HG03066 (cell line): ENCODE data around the gene ARHGAP6.

Experiments used
- ATAC-seq: cut with Tn5 transposase; IDR thresholded peaks from one replicate; pipeline ENCODE4 v1.9.1; 2021; ENCODE audit warnings: low read depth; ENCODE audit not compliant: unreplicated experiment

Gene ARHGAP6

DNA sequence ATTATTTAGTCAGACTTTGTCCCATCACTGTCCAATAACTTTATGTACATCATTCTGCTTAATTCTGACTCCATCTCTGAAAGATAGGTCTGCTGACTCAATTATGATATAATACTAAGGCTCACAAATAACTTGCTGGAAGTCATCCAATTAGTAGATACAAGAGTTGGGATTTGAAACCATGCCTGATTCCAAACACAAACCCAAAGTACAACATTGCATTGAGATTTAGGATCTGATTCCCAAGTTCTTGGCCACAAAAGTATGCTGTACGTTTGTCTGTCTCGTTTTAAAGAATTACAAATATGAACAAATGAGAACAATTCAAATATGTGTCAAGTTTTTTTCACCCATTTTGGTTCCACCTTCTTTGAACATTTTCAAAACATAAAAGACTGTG is 263.8 kb downstream of the ARHGAP6 start:
- ATAC-seq = no peak

DNA sequence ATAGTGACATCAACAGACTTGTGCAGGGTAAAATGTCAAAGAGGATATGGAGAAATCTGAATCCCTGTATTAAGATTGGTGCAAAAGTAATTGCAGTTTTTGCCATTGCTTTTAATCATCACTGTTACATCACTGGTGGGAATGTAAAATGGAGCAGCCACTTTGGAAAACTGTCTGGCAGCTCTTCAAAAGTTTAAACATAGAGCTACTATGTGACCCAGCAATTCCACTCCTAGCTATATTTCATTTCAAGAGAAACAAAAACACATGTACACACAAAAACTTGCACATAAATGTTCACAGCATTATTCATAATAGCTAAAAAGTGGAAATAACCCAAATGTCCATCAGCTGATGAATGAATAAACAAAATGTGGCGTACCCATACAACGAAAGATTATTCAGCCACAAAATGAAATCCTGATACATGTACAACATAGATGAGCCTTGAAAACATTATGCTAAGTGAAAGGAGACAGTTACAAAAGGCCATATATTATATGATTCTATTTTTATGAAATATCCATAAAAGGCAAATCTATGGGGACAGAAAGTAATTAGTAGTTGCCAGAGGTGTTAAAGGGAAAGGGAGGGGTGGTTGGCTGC is 266.1 kb downstream of the ARHGAP6 start:
- no peak for ATAC-seq

DNA sequence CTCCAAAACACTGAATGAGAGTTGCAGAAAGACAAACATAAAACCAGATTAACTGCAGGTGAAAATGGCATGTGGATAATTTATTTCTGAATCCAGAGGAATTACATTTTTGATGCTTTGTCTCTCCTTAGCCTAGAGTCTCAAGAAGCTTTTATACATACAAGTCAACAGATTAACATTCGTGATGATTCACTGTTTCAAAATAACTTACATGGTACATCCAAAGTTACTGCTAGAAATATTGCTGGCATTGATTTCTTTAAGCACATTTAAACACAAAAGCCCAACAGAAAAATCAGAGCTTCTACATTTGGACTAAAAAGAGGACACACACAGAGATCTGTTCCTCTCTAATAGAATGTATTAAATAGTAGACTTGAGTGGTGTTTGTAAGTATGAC is 266.9 kb downstream of the ARHGAP6 start:
- no peak for ATAC-seq

DNA sequence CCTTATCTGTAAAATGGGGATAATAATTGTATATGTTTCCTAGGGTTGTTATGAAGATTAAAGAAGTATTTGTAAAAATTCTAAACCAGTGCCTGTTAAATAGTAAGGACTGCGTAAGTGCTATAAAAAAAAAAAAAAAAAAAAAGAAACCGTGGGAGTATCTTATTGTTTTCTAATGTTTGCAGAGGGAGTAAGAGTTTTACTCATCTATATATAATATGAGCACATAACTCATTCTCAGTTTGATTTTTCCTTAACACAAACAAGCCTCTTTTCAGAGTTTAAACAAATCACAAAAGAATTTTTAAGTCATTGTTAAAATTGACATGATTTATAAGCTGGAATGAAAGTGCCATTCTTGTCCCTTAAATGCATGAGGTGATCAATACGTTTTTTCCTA is 267.6 kb downstream of the ARHGAP6 start:
- no peak for ATAC-seq

DNA sequence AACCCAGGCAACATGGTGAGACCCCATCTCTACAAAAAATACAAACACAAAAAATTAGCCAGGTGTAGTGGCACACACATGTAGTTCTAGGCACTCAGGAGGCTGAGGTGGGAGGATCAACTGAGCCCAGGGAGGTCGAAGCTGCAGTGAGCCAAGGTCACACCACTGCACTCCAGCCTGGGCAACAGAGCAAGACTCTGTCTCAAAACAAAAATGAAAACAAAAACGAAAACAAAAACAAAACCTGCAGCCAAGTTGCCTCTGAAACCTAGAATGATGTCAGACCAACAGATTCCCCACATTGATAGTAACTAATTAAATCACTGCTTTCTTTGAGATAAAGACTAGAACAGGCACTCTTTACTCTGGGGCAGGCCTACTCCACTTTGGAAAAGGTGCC is 268.0 kb downstream of the ARHGAP6 start:
- no peak for ATAC-seq

GRCh38 chrX:11395859-11396258 is 269.9 kb downstream of the ARHGAP6 start:
- ATAC-seq = no peak

GRCh38 chrX:11393949-11394654 is 271.6 kb downstream of the ARHGAP6 start:
- ATAC-seq = no peak

GRCh38 chrX:11386812-11387211 is 278.9 kb downstream of the ARHGAP6 start:
- ATAC-seq = no peak

GRCh38 chrX:11386001-11386523 is 279.7 kb downstream of the ARHGAP6 start:
- no peak for ATAC-seq

GRCh38 chrX:11382930-11383329 is 282.8 kb downstream of the ARHGAP6 start:
- ATAC-seq = no peak

DNA sequence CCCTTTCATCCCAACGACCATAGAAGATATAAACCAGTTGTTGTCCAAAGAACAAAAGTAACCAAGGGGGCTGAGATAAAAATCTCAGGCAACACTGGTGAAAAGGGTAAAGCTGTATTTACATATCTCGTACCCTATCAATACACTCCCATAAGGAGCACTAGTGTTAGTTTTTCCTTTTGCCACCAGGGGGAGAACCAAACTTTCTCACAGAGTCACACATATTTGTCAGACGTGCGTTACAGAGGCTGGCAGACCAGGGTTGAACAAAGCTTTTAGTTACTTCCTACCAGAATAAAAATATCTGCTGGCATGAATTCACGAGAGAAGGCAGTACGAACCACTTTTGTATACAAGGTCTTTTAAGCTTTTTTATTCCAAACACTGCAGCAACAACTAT is 284.3 kb downstream of the ARHGAP6 start:
- peak; percentile 82 for ATAC-seq

DNA sequence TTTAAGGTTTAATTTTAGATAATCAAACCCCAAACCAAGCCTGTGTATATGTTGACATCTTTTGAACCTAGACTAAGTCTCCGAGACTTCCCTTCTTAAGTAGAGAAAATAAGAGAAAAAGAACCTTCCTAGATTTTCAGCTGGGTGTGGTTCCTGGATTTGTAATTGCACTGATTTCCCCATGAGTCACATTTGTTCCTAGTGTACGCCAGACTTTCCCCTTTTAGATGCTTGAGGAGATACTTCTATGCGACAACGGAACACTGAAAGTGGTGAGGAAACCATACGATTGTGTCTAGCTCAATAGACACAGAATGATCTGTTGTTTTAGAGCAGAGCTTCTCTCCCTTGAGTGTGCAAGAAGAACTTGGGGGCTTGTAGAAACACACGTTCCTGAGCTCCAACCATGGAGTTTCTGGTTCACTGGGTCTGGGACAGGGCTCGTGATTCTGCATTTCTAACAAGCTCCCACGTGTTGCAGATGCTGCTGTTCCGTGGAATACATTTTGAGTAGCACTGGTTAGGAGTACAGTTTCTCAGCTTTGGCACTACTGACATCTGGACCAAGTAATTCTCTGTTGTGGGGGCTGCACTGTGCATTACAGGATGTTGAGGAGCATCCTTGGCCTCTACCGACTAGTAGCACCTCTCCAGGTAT is 285.4 kb downstream of the ARHGAP6 start:
- ATAC-seq = no peak

DNA sequence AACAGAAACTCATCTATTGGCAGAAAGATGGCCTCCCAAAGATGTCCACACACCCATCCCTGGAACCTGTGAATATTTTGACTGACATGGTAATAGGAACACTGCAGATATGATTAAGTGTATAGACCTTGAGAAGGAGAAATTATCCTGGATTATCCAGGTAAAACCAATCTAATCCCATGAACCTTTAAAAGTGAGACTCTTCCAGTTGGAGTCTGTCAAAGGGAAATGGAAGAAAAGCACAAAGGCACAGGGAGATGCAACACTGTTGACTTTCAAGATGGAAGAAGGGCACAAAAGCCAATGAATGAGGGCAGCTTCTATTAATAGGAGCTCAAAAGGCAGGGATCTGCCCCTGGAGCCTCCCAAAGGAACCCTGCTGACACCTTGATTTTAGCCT is 289.6 kb downstream of the ARHGAP6 start:
- no peak for ATAC-seq

DNA sequence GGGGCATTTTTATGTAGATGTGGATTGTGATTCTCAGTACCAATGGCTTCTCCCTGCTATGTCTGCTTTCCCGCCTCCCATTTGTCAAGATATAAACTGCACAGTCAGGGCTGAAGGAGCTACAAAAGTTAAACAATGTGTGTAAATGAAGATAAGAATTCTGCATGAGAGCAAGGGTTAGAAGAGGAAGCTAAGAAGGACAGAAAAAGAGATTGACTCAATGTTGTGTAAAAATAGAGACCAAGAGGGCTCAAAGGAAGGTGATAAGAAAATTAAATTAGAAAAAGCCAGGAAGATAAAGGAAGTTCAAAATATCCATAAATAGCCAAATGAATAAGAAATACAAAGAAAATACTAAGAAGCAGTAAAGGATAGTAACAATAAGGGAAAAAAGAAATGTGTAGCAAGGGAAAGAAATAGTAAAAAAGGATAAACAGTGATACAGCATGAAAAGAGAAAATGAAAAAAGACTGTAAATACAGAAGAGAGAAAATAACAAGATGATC is 290.1 kb downstream of the ARHGAP6 start:
- ATAC-seq = no peak

DNA sequence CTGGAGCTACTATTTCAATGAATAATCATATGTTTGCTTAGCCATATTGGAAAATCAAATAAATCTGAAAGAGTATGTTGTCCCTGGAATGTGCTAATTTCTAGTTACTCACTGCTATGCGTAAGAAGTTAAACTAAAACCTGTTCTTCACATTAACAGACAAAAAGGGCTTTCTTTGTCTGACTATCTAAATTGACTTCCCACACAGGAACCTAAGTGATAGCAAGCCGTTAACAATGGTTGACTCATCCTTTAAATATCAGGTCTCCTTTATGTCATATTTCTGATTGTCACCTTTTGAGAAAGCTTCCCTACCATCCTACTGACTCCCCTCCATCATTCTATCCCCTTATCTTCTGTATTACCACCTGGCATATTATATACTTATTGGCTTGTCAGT is 291.1 kb downstream of the ARHGAP6 start:
- no peak for ATAC-seq

DNA sequence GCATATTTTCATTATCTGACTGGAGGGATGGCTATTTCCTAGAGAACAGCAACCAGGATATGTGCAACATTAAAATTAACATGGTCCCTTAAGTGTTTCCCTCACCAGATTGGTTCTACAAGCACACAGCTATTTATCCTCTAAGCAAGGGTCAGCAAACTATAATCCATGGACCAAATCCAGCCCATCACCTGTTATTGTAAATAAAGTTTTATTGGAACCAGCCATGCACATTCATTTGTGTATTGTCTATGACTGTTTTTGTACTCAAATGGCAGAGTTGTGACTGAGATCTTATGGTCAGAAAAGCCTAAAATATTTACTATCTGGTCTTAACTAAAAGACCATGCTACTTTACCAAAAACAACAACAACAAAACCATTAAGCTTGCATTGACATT is 294.6 kb downstream of the ARHGAP6 start:
- ATAC-seq = no peak

GRCh38 chrX:11367609-11368430 is 297.9 kb downstream of the ARHGAP6 start:
- ATAC-seq = no peak

DNA sequence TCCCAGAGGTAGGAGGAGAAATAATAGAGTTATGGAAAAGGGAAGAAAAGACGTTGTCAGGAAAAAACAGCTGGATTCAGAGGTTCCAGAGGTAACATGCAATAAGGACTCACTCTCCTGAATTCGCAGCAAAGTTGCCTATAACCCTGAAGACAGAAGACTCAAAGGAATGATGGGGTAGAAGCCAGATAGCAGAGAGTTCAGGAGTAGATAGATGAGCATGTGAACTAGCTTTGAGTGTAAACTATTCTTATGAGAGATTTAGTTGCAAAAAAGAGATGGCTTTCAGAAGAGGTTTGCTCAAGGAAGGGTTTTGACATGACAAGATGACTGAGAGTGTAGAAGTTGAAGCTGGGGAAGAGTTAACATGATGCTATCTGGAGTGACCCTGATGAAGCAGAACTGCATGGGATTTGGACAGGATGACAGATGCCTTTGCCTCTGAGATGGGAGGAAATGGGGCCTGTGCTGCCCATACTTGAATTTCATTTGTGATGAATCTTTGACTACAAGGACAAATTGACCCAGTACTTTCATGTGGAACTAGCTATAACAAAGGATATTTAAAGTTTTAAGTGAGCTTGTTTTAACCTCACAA is 298.6 kb downstream of the ARHGAP6 start:
- no peak for ATAC-seq

- ATAC-seq = no peak
Measured at GRCh38 chrX:11365426-11365825, 300.3 kb downstream of the ARHGAP6 start.

DNA sequence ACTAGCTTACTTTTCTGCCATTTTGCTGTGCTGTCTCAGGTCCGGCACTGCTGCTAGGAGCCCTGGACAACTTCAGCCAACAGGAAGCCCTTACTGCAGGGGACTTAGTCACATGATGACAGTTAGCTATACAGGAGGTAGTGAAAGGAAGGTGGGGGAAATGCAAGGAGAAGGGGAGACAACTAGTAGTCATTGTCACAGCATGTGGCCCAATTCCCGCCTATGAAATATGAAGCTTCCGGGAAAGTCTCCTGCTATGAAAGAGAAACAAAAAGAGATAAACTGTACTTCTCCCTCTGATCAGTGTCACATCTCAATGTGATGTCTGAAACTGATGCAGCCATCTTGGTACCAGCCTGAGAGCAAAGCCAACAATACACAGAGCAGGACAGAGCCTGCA is 300.9 kb downstream of the ARHGAP6 start:
- ATAC-seq = no peak
